ENCODE results near the gene SETD4. TPM values are rescaled to one million over a fixed set of nuclear protein-coding genes. Genes with fewer than 3 reads are reported as not detected.

SETD4 gene
- total and polyA plus RNA-seq, 4 donors: 2.9 to 12.0 (median 6.8) TPM

GRCh38 chr21:36028127-36029069 is 31.9 kb downstream of the SETD4 start (continued):
- TF ChIP-seq, protein P1, sequence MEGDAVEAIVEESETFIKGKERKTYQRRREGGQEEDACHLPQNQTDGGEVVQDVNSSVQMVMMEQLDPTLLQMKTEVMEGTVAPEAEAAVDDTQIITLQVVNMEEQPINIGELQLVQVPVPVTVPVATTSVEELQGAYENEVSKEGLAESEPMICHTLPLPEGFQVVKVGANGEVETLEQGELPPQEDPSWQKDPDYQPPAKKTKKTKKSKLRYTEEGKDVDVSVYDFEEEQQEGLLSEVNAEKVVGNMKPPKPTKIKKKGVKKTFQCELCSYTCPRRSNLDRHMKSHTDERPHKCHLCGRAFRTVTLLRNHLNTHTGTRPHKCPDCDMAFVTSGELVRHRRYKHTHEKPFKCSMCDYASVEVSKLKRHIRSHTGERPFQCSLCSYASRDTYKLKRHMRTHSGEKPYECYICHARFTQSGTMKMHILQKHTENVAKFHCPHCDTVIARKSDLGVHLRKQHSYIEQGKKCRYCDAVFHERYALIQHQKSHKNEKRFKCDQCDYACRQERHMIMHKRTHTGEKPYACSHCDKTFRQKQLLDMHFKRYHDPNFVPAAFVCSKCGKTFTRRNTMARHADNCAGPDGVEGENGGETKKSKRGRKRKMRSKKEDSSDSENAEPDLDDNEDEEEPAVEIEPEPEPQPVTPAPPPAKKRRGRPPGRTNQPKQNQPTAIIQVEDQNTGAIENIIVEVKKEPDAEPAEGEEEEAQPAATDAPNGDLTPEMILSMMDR (IDR thresholded peaks at IDR 0.05; ENCODE audit: low read depth, low read length, missing input control): peak; percentile 96

DNA sequence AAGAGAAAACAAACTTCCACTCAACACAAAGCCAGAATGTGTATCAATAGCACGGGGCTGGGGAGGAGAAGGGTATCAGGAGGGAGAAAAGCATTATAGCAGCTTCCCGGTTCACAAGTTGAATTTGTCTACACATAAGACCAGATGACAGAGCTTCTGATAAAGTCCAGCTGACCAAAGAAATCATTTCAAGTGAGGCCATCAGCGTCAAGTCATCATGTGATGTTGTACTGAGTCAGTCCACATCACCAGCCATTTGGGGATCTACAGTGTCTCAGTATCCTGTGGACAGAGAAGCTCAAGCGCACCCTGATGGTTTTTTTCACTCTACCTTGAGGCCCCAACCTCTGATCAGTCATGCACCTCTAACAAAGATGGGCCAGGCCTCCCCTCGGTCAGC is 33.0 kb downstream of the SETD4 start:
- no peak for TF ChIP-seq RAD21 (IDR thresholded peaks at IDR 0.05)
- TF ChIP-seq GABPA (IDR thresholded peaks at IDR 0.05 in 1 of 2, conservative IDR thresholded peaks at IDR 0.05 in 1 of 2): no peak
- TF ChIP-seq, protein P2, sequence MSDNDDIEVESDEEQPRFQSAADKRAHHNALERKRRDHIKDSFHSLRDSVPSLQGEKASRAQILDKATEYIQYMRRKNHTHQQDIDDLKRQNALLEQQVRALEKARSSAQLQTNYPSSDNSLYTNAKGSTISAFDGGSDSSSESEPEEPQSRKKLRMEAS (IDR thresholded peaks at IDR 0.05): no peak
- TF ChIP-seq TAF1 (conservative IDR thresholded peaks at IDR 0.05): no peak
- TF ChIP-seq, protein P3, sequence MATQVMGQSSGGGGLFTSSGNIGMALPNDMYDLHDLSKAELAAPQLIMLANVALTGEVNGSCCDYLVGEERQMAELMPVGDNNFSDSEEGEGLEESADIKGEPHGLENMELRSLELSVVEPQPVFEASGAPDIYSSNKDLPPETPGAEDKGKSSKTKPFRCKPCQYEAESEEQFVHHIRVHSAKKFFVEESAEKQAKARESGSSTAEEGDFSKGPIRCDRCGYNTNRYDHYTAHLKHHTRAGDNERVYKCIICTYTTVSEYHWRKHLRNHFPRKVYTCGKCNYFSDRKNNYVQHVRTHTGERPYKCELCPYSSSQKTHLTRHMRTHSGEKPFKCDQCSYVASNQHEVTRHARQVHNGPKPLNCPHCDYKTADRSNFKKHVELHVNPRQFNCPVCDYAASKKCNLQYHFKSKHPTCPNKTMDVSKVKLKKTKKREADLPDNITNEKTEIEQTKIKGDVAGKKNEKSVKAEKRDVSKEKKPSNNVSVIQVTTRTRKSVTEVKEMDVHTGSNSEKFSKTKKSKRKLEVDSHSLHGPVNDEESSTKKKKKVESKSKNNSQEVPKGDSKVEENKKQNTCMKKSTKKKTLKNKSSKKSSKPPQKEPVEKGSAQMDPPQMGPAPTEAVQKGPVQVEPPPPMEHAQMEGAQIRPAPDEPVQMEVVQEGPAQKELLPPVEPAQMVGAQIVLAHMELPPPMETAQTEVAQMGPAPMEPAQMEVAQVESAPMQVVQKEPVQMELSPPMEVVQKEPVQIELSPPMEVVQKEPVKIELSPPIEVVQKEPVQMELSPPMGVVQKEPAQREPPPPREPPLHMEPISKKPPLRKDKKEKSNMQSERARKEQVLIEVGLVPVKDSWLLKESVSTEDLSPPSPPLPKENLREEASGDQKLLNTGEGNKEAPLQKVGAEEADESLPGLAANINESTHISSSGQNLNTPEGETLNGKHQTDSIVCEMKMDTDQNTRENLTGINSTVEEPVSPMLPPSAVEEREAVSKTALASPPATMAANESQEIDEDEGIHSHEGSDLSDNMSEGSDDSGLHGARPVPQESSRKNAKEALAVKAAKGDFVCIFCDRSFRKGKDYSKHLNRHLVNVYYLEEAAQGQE (IDR thresholded peaks at IDR 0.05): no peak
- TF ChIP-seq SP1 (IDR thresholded peaks at IDR 0.05): no peak
- TF ChIP-seq NR2F2 (IDR thresholded peaks at IDR 0.05): no peak
- WGBS: 89% methylated on average over 5 of the region's 5 CpGs
- no peak for DNase-seq (ENCODE audit: low spot score)
- Histone ChIP-seq H3K36me3 (ENCODE audit: control insufficient read depth in 4 of 4, insufficient read depth in 3 of 4, low read depth in 1 of 4, low read length in 3 of 4) (no peaks in the 10 kb centered on the region), H3K9me3 (ENCODE audit: control insufficient read depth in 4 of 4, low read length in 3 of 4) (no peaks in the 10 kb centered on the region), H3K4me3 (ENCODE audit: low read depth in 1 of 3, low read length in 3 of 3) (no peak overlapping the region), H3K27ac (ENCODE audit: low read depth in 1 of 2, low read length in 2 of 2) (no peak overlapping the region), H3K9ac (ENCODE audit: low read depth in 1 of 2, low read length in 2 of 2) (no peak overlapping the region), H3K27me3 (ENCODE audit: control insufficient read depth in 4 of 4, insufficient read depth in 4 of 4, low read length in 3 of 4) (no peaks in the 10 kb centered on the region), H3K4me1 (ENCODE audit: control insufficient read depth in 4 of 4, insufficient read depth in 4 of 4, low read length in 3 of 4) (no peaks in the 10 kb centered on the region)

DNA sequence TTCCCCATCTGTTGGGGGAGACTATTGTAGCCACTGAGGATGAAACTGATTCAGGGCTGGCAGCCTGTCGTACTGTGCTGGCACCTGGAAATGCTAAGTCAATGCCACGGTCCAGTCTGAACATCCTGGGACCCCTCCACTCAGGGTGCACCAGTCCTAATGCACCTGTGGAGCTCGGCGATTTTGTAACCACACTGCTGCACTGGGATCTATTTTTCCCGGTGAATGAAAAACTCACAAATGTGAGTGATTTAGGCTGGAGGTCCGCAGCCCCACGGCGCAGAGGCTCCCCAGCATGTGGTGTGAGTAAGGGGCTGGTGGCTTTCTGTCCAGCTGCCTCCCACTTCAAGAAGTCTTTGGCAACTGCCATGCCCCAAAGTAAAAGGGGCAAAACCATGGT is 35.5 kb downstream of the SETD4 start:
- Histone ChIP-seq H3K27me3 (ENCODE audit: control insufficient read depth in 4 of 4, insufficient read depth in 4 of 4, low read length in 3 of 4) (no peaks in the 10 kb centered on the region), H3K27ac (ENCODE audit: low read depth in 1 of 2, low read length in 2 of 2) (no peak overlapping the region), H3K9ac (ENCODE audit: low read depth in 1 of 2, low read length in 2 of 2) (no peak overlapping the region), H3K9me3 (ENCODE audit: control insufficient read depth in 4 of 4, low read length in 3 of 4) (no peaks in the 10 kb centered on the region), H3K4me3 (ENCODE audit: low read depth in 1 of 3, low read length in 3 of 3) (no peak overlapping the region), H3K36me3 (ENCODE audit: control insufficient read depth in 4 of 4, insufficient read depth in 3 of 4, low read depth in 1 of 4, low read length in 3 of 4) (no peaks in the 10 kb centered on the region), H3K4me1 (ENCODE audit: control insufficient read depth in 4 of 4, insufficient read depth in 4 of 4, low read length in 3 of 4) (no peaks in the 10 kb centered on the region)
- no peak for TF ChIP-seq RXRA (IDR thresholded peaks at IDR 0.05)
- TF ChIP-seq HNF4G (IDR thresholded peaks at IDR 0.05): no peak
- no peak for TF ChIP-seq HNF4A (conservative IDR thresholded peaks at IDR 0.05)
- no peak for TF ChIP-seq RAD21 (IDR thresholded peaks at IDR 0.05)
- TF ChIP-seq, protein P3 (IDR thresholded peaks at IDR 0.05): no peak
- 93% methylated on average over 8 of the region's 8 CpGs for WGBS
- DNase-seq (ENCODE audit: low spot score): no peak

Data from liver (tissue), 9 donors.